AG09309 (cell line): ENCODE measurements around the gene SAMD9.

Experiments used
- DNase-seq: peaks from one replicate; pipeline ENCODE4 v3.0.0-alpha.2; 2010; ENCODE audit warnings: low read depth
- H3K4me3 ChIP-seq: 2 replicates; pipeline ENCODE4 v1.5.1; 2011; ENCODE audit warnings: mild to moderate bottlenecking, low read depth, low read length, moderate library complexity; ENCODE audit not compliant: control insufficient read depth
- CTCF ChIP-seq: IDR thresholded peaks from 2 replicates; pipeline ENCODE4 v1.5.1; 2011; ENCODE audit warnings: mild to moderate bottlenecking, low read depth, low read length, inconsistent platforms; ENCODE audit not compliant: insufficient read depth, control insufficient read depth; ENCODE audit errors: missing control alignments

The SAMD9 gene

GRCh38 chr7:93053949-93054943 lies 63.5 kb downstream of the SAMD9 start:
- DNase-seq, result no peak
- no peak for TF ChIP-seq CTCF
- no peak overlapping the region for H3K4me3 ChIP-seq

DNA sequence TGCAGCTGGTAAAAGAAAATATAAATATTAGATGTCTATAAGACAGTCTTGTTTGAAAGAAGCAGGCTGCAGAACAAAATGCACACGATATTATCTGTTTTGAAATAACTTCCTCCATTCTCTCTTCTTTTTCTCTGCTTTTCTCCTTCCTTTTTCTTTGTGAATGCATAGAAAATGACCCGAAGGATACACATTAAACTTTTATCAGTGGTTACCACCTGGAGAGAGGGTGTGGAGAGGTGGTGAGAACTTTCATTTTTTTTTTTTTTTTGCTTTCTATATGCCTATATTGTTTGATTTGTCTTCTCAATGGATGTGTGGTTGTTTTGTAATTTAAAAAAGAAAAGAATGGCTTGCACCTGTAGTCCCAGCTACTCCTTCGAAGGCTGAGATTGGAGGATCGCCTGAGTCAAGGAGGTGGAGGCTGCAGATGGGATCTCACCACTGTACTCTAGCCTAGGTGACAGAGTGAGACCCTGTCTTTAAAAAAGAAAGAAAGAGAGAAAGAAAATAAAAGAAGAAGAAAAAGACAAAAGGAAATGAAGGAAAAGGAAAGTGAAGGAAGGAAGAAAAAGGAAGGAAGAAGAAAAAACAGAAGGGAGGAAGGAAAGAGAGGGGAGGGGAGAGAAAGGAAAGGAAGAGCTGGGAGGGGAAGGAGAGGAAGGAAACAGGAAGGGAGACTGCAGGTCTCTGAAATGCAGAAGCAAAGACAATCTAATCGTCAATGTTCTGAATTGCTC lies 64.4 kb downstream of the SAMD9 start:
- DNase-seq, result no peak
- TF ChIP-seq CTCF, result no peak
- H3K4me3 ChIP-seq, result no peak overlapping the region

GRCh38 chr7:93051660-93052059 lies 66.1 kb downstream of the SAMD9 start:
- DNase-seq, result no peak
- H3K4me3 ChIP-seq, result no peak overlapping the region
- TF ChIP-seq CTCF, result no peak
